Upper lobe of right lung (tissue), 1 donor: ENCODE data around the gene JAM3. TPM values are rescaled to one million over a fixed set of nuclear protein-coding genes. Genes with fewer than 3 reads are reported as not detected.

ENCODE experiments used
- ATAC-seq: fragments of 200-7000 bp; cut with Tn5 transposase; one replicate; pipeline ENCODE4 v1.9.1; 2020; ENCODE audit warnings: mild to moderate bottlenecking, moderate library complexity
- DNase-seq: peaks from one replicate; pipeline ENCODE4 v3.0.0-alpha.2; 2020
- H3K27ac ChIP-seq: fragments of 200-600 bp; one replicate; pipeline ENCODE4 v1.8.0; 2022
- H3K27me3 ChIP-seq: fragments of 200-600 bp; one replicate; pipeline ENCODE4 v1.8.0; 2022; ENCODE audit warnings: mild to moderate bottlenecking
- H3K36me3 ChIP-seq: fragments of 200-600 bp; one replicate; pipeline ENCODE4 v1.8.0; 2022
- H3K4me1 ChIP-seq: fragments of 200-600 bp; one replicate; pipeline ENCODE4 v1.8.0; 2022
- H3K4me3 ChIP-seq: fragments of 200-600 bp; one replicate; pipeline ENCODE4 v1.8.0; 2022; ENCODE audit warnings: mild to moderate bottlenecking
- H3K9me3 ChIP-seq: fragments of 200-600 bp; one replicate; pipeline ENCODE4 v1.8.0; 2022
- intact Hi-C: fragments of 100-400 bp; cut with DNase I; formaldehyde crosslinking; loops from one replicate; pipeline ENCODE4 v1.11.0; 2022
- total RNA-seq: library from RNA; stranded (reverse); fragmentation: NEBNext Ultra II Directional; extraction: Animal tissue kit (Norgen Biotek cat#: 25700); gene quantifications from one replicate; pipeline ENCODE4 v1.2.1, GENCODE V29; 2021
- TF ChIP-seq, protein P1 (sequence below): fragments of 200-600 bp; IDR thresholded peaks from one replicate; pipeline ENCODE4 v1.8.0; 2022; ENCODE audit warnings: antibody characterized with exemption
- donor health status: DM: no; HTN: yes; CAD: no; lungs with severe emphysema.

The JAM3 gene
- total RNA-seq, 1 donor from 2014 or later, result 26.9 TPM

DNA sequence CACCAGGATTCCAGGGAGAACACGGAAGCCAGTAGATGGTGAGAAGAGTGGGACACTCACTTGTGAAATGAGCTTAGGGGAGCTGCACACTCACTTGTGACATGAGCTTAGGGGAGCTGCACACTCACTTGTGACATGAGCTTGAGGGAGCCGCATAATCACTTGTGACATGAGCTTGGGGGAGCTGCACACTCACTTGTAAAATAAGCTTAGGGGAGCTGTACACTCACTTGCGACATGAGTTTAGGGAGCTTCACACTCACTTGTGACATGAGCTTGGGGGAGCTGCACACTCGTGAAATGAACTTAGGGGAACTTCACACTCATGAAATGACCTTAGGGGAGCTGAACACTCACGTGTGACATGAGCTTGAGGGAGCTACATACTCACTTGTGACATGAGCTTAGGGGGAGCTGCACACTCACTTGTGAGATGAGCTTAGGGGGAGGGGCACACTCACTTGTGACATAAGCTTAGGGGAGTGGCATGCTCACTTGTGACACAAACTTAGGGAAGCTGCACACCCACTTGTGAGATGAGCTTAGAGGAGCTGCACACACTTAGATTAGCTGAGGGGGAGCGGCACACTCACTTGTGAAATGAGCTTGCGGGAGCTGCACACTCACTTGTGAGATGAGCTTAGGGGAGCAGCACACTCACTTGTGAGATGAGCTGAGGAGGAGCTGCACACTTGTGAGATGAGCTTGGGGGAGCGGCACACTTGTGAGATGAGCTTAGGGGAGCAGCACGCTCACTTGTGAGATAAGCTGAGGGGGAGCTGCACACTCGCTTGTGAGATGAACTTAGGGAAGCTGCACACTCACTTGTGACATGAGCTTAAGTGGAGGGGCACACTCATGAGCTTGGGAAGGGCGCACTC lies 95.9 kb downstream of the JAM3 start:
- Histone ChIP-seq H3K4me1 (no peaks in the 10 kb centered on the region), H3K27ac (no peak overlapping the region), H3K36me3 (peaks cover 41% of the 10 kb centered on the region), H3K4me3 (no peak overlapping the region), H3K9me3 (no peaks in the 10 kb centered on the region), H3K27me3 (no peaks in the 10 kb centered on the region)
- DNase-seq (no peak), ATAC-seq (no peak)
- TF ChIP-seq, protein P1, sequence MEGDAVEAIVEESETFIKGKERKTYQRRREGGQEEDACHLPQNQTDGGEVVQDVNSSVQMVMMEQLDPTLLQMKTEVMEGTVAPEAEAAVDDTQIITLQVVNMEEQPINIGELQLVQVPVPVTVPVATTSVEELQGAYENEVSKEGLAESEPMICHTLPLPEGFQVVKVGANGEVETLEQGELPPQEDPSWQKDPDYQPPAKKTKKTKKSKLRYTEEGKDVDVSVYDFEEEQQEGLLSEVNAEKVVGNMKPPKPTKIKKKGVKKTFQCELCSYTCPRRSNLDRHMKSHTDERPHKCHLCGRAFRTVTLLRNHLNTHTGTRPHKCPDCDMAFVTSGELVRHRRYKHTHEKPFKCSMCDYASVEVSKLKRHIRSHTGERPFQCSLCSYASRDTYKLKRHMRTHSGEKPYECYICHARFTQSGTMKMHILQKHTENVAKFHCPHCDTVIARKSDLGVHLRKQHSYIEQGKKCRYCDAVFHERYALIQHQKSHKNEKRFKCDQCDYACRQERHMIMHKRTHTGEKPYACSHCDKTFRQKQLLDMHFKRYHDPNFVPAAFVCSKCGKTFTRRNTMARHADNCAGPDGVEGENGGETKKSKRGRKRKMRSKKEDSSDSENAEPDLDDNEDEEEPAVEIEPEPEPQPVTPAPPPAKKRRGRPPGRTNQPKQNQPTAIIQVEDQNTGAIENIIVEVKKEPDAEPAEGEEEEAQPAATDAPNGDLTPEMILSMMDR, result no peak
- intact Hi-C loops, result no loop called here

DNA sequence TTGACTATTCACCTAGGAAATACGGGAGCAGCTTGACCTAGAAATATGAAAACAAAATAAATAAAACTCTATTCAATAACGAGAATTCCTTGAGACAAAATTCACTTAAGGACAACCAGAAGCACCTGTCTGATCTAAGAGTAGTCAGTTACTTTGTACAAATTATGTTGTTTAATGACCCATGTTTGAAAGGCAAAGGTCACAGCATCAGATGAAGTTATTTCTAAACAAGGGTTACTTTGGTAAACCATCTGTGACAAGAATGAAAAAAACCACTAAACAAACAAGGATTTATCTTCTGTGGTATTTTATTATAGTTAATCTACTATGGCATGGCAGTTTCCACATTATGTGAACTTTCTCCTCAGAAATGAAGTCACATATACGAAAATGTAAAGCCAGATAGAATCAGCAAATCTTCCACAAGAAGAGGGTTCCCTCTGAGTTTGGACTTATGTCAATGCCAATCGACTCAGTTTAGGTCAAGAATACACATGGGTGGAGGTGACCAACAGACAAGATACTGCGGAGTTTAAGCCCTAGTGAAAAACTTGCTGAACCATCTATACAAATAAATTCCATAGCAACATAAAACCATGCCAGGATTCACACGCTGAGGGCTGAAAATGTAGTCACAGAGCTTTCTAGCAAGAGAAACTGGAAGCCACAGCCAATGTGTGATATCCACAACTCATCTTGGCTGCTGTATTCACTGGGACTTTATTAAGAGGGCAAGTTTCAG lies 101.5 kb downstream of the JAM3 start:
- no peak overlapping the region for H3K27ac ChIP-seq
- H3K36me3 ChIP-seq, result peaks cover 30% of the 10 kb centered on the region
- intact Hi-C loops, result no loop called here
- DNase-seq (no peak), ATAC-seq (no peak)
- TF ChIP-seq, protein P1, result no peak
- H3K4me1 ChIP-seq, result no peaks in the 10 kb centered on the region
- H3K9me3 ChIP-seq, result no peaks in the 10 kb centered on the region
- H3K27me3 ChIP-seq, result no peaks in the 10 kb centered on the region
- no peak overlapping the region for H3K4me3 ChIP-seq

DNA sequence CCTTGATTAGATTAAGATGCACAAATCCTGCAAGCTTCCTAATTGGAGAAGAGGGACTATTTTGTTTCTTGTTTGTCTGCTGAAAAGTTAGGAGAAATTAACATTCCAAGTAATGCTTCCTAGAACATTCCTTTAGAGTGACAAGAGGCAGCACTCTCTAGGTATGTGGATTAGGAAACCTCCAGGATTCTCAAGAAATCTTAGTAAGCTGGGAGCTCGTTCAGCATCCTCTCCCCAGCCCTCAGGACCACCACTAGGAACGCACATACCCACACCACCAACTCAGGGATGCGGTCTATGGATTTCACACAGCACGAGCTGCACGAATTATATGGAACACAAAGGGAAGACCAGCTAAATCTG lies 102.0 kb downstream of the JAM3 start:
- no peaks in the 10 kb centered on the region for H3K27me3 ChIP-seq
- DNase-seq (no peak), ATAC-seq (no peak)
- TF ChIP-seq, protein P1, result no peak
- H3K9me3 ChIP-seq, result no peaks in the 10 kb centered on the region
- intact Hi-C loops, result no loop called here
- H3K27ac ChIP-seq, result no peak overlapping the region
- H3K4me3 ChIP-seq, result no peak overlapping the region
- H3K36me3 ChIP-seq, result peaks cover 36% of the 10 kb centered on the region
- no peaks in the 10 kb centered on the region for H3K4me1 ChIP-seq

DNA sequence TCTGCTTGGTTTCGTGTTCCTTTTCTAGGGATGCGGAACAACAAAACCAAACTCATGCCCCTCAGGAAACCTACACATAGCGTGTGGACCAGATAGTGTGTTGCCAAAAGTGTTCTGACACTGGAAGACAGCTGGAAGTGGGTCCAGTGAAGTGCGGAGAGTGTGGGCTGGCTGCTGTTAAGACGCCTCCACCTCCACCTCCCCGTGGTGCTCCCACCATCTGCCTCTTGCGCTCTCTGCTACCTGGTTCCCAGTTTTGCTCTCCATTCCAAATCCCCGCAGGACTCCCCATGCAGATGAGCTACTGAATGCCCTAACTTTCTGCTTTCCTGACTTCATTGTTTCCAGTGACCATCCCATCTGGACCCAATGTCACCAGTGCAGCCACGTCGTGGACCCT lies 103.1 kb downstream of the JAM3 start:
- TF ChIP-seq, protein P1, result no peak
- Histone ChIP-seq H3K4me1 (no peaks in the 10 kb centered on the region), H3K4me3 (no peak overlapping the region), H3K27ac (no peak overlapping the region), H3K27me3 (no peaks in the 10 kb centered on the region), H3K9me3 (no peaks in the 10 kb centered on the region), H3K36me3 (peaks cover 42% of the 10 kb centered on the region)
- intact Hi-C loops, result no loop called here
- ATAC-seq, result no peak
- no peak for DNase-seq

- no peaks in the 10 kb centered on the region for H3K27me3 ChIP-seq
- H3K4me1 ChIP-seq, result no peaks in the 10 kb centered on the region
- no peak overlapping the region for H3K27ac ChIP-seq
- no peak overlapping the region for H3K4me3 ChIP-seq
- DNase-seq, result no peak
- TF ChIP-seq, protein P1, result no peak
- no peak for ATAC-seq
- no peaks in the 10 kb centered on the region for H3K9me3 ChIP-seq
- peaks cover 44% of the 10 kb centered on the region for H3K36me3 ChIP-seq
- intact Hi-C loops, result no loop called here
Measured at GRCh38 chr11:134173296-134173695, 104.4 kb downstream of the JAM3 start.
